Neural progenitor cell (in vitro differentiated cells): ENCODE data around the gene TP53INP2.

ENCODE experiments used
- EZH2 ChIP-seq: fragments of 200-600 bp; sonication (generic); IDR thresholded peaks from 2 replicates; pipeline ENCODE4 v1.6.1; 2017; ENCODE audit warnings: antibody characterized with exemption, mild to moderate bottlenecking, moderate library complexity
- EZH2phosphoT487 ChIP-seq: fragments of 200-600 bp; sonication (generic); IDR thresholded peaks from 2 replicates; pipeline ENCODE4 v1.6.1; 2017; ENCODE audit warnings: antibody characterized with exemption
- TF ChIP-seq, protein P1 (sequence below): fragments of 200-600 bp; sonication (generic); IDR thresholded peaks from 2 replicates; pipeline ENCODE4 v1.5.1; 2017; ENCODE audit warnings: antibody characterized with exemption, mild to moderate bottlenecking

GRCh38 chr20:34711813-34712430, 7.8 kb downstream of the TP53INP2 start:
- TF ChIP-seq, protein P1, sequence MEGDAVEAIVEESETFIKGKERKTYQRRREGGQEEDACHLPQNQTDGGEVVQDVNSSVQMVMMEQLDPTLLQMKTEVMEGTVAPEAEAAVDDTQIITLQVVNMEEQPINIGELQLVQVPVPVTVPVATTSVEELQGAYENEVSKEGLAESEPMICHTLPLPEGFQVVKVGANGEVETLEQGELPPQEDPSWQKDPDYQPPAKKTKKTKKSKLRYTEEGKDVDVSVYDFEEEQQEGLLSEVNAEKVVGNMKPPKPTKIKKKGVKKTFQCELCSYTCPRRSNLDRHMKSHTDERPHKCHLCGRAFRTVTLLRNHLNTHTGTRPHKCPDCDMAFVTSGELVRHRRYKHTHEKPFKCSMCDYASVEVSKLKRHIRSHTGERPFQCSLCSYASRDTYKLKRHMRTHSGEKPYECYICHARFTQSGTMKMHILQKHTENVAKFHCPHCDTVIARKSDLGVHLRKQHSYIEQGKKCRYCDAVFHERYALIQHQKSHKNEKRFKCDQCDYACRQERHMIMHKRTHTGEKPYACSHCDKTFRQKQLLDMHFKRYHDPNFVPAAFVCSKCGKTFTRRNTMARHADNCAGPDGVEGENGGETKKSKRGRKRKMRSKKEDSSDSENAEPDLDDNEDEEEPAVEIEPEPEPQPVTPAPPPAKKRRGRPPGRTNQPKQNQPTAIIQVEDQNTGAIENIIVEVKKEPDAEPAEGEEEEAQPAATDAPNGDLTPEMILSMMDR = no peak
- TF ChIP-seq EZH2phosphoT487 (no peak), EZH2 (no peak)
